A673 (cell line): Measurements from ENCODE around the gene PTMS. TPM values are rescaled to one million over a fixed set of nuclear protein-coding genes. Genes with fewer than 3 reads are reported as not detected.

Experiments
- BruUV-seq: library from RNA; stranded (reverse); fragments of 400-500 nt; replicated peaks from 2 replicates; lab custom pipeline; 2021; lab: Mats Ljungman, UMichigan
- CTCF ChIA-PET: fragments of 300-600 bp; sonication (Branson Sonifier 250); formaldehyde crosslinking; loops from one replicate; lab custom pipeline; 2022; ENCODE audit warnings: antibody characterized with exemption; lab: Charles Lee
- POLR2A ChIA-PET: fragments of 300-600 bp; sonication (Branson Sonifier 250); formaldehyde crosslinking; loops from one replicate; lab custom pipeline; 2022; ENCODE audit warnings: antibody characterized with exemption; ENCODE audit not compliant: low non-redundant PET; lab: Charles Lee
- DNase-seq: peaks from one replicate; pipeline ENCODE4 v3.0.0-alpha.2; 2015; ENCODE audit warnings: low spot score
- H3K27ac ChIP-seq: fragments of 200-600 bp; sonication (generic); 2 replicates; pipeline ENCODE4 v1.5.1; 2016; ENCODE audit warnings: mixed run types, low read depth, mild to moderate bottlenecking, mixed read lengths, antibody characterized with exemption, low read length; ENCODE audit not compliant: poor library complexity, severe bottlenecking
- H3K27me3 ChIP-seq: fragments of 200-600 bp; sonication (generic); replicated peaks from 2 replicates; pipeline ENCODE4 v1.6.1; 2017; ENCODE audit warnings: mixed run types, low read depth, mild to moderate bottlenecking, mixed read lengths, antibody characterized with exemption, low read length; ENCODE audit not compliant: insufficient read depth, poor library complexity
- H3K36me3 ChIP-seq: fragments of 200-600 bp; sonication (generic); 2 replicates; pipeline ENCODE4 v1.6.1; 2016; ENCODE audit warnings: mixed run types, mild to moderate bottlenecking, mixed read lengths, antibody characterized with exemption, low read length; ENCODE audit not compliant: insufficient read depth, poor library complexity, severe bottlenecking
- H3K4me1 ChIP-seq: fragments of 200-600 bp; sonication (generic); 2 replicates; pipeline ENCODE4 v1.6.1; 2017; ENCODE audit warnings: mixed run types, mild to moderate bottlenecking, mixed read lengths, antibody characterized with exemption, low read length; ENCODE audit not compliant: insufficient read depth, poor library complexity, severe bottlenecking
- H3K4me3 ChIP-seq: fragments of 200-600 bp; sonication (generic); 2 replicates; pipeline ENCODE4 v1.5.1; 2016; ENCODE audit warnings: low read depth, mixed run types, mild to moderate bottlenecking, mixed read lengths, low read length; ENCODE audit not compliant: poor library complexity, severe bottlenecking
- H3K9me3 ChIP-seq: fragments of 200-600 bp; sonication (generic); 2 replicates; pipeline ENCODE4 v1.6.1; 2016; ENCODE audit warnings: mixed run types, low read depth, mild to moderate bottlenecking, mixed read lengths, antibody characterized with exemption, low read length; ENCODE audit not compliant: poor library complexity, severe bottlenecking
- CTCF ChIP-seq: fragments of 300-800, 200-600 bp; sonication (generic); conservative IDR thresholded peaks from 2 replicates; pipeline ENCODE4 v1.5.1; 2017; ENCODE audit warnings: low read depth, mild to moderate bottlenecking, antibody characterized with exemption, low read length, moderate library complexity, mixed read lengths
- EZH2 ChIP-seq: fragments of 200-600 bp; sonication (generic); IDR thresholded peaks from 2 replicates; pipeline ENCODE4 v1.6.1; 2017; ENCODE audit warnings: borderline replicate concordance, low read depth, mild to moderate bottlenecking, mixed read lengths, antibody characterized with exemption, low read length; ENCODE audit not compliant: poor library complexity, severe bottlenecking
- intact Hi-C: fragments of 100-400 bp; cut with micrococcal nuclease; formaldehyde crosslinking; loops from one replicate; pipeline ENCODE4 v1.10.0; 2022; ENCODE audit not compliant: unreplicated experiment
- total RNA-seq: library from RNA; stranded (reverse); gene quantifications from 2 replicates; pipeline ENCODE4 v1.2.3, GENCODE V29; 2021

The PTMS gene
- total RNA-seq, 1 experiment from 2014 or later = 620 TPM

DNA sequence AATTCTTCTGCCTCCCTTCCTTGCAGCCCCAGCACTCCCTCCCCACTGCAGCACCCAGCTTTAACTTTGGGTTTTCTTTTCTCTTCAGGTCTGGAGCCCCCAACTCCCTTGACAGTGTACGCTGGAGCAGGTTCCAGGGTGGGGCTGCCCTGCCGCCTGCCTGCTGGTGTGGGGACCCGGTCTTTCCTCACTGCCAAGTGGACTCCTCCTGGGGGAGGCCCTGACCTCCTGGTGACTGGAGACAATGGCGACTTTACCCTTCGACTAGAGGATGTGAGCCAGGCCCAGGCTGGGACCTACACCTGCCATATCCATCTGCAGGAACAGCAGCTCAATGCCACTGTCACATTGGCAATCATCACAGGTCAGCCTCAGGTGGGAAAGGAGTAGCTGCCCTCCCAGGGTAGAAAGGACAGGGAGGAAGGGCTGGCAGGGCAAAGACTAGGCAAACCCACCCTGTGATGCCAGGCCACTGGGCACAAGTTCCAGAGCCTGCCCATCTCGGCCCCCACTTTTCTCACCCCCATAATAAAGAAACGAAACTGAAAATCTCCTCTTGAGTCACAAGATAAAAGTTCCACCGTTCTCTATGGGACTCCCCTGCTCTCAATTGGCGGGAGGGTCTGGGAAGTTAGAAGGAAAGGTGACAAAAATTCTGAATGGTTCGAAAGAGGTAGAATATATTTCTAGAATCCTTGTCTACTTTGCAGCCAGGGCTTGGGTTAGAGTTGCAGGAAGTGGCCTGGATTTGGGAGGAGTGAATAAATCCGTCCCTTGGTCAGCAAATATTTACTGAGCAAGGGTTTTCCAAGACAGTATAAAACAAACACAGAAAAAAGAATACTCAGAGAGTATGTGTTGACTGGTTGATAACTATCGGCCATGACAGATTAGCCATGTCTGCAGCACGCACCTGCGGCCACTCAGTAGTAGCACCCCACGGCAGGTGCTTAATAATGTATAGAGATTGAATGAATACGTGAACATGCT is 9.3 kb downstream of the PTMS start:
- TSS peak; percentile 14 for BruUV-seq
- Histone ChIP-seq H3K4me1 (peaks cover 8% of the 10 kb centered on the region), H3K27me3 (no peaks in the 10 kb centered on the region), H3K9me3 (no peaks in the 10 kb centered on the region), H3K36me3 (peaks cover 37% of the 10 kb centered on the region), H3K4me3 (no peak overlapping the region), H3K27ac (no peak overlapping the region)
- ChIA-PET CTCF (no interaction called here), POLR2A (no interaction called here)
- no peak for TF ChIP-seq CTCF
- no peak for DNase-seq
- intact Hi-C loops = loop anchor here (5.0 kb wide), 2 partner anchors 38 to 158 kb away; no protein-coding TSS in a partner anchor

DNA sequence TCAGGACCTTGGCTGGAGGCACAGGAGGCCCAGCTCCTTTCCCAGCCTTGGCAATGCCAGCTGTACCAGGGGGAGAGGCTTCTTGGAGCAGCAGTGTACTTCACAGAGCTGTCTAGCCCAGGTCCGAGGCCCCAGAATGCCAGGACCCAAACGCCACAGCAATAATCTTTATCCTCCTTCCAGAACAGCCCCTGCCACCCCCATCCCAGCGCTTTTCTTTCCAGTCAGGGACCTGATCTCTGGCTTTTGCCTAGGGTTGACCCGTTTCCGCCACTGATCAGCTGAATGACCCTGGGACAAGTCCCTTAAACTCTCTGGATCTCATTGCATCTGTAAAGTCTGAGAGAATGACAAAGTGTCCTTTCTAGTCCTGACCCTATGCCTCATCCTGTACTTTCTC is 11.2 kb downstream of the PTMS start:
- Histone ChIP-seq H3K27me3 (no peaks in the 10 kb centered on the region), H3K4me3 (no peak overlapping the region), H3K4me1 (peaks cover 8% of the 10 kb centered on the region), H3K9me3 (no peaks in the 10 kb centered on the region), H3K36me3 (peaks cover 26% of the 10 kb centered on the region), H3K27ac (no peak overlapping the region)
- ChIA-PET CTCF (interaction anchor here (1.0 to 1.1 kb wide), 2 partner anchors 10 to 12 kb away, joined by 3 to 4 read pairs; partner anchors contain the start of gene PTMS), POLR2A (no interaction called here)
- DNase-seq = no peak
- BruUV-seq = no TSS peak
- intact Hi-C loops = loop anchor here (5.0 kb wide), 2 partner anchors 40 to 160 kb away; no protein-coding TSS in a partner anchor
- TF ChIP-seq CTCF (no peak), EZH2 (no peak)

DNA sequence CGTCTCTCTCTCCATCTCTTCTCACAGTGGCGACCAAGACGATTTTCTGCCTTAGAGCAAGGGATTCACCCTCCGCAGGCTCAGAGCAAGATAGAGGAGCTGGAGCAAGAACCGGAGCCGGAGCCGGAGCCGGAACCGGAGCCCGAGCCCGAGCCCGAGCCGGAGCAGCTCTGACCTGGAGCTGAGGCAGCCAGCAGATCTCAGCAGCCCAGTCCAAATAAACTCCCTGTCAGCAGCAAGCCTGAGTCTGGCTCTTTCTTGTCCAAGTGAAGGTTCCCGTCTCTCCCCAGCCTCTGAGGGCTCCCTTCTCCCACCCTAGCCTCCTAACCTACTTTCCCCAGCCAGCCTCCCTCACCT is 12.0 kb downstream of the PTMS start:
- peak; percentile 51 for DNase-seq
- H3K27me3 ChIP-seq = no peaks in the 10 kb centered on the region
- no peaks in the 10 kb centered on the region for H3K9me3 ChIP-seq
- peaks cover 26% of the 10 kb centered on the region for H3K36me3 ChIP-seq
- peaks cover 8% of the 10 kb centered on the region for H3K4me1 ChIP-seq
- CTCF ChIA-PET = interaction anchor here (1.0 to 1.1 kb wide), 4 partner anchors 11 to 25 kb away, joined by 3 to 12 read pairs (median 5); partner anchors contain the start of genes MLF2 and PTMS
- BruUV-seq = no TSS peak
- intact Hi-C loops = loop anchor here (5.0 kb wide), 2 partner anchors 41 to 161 kb away; no protein-coding TSS in a partner anchor
- POLR2A ChIA-PET = interaction anchor here (0.6 kb wide), 2 partner anchors 12 to 859 kb away, joined by 4 read pairs; partner anchors contain the start of gene PTMS
- peak overlapping the region; percentile 29 for H3K27ac ChIP-seq
- no peak overlapping the region for H3K4me3 ChIP-seq
- no peak for TF ChIP-seq EZH2
- TF ChIP-seq CTCF = no peak
